Loucy (cell line): ENCODE measurements around the gene TRPM8.

Experiments used
- H2AFZ ChIP-seq: fragments of 200-600 bp; sonication (generic); 2 replicates; pipeline ENCODE4 v1.6.0; 2016; ENCODE audit warnings: antibody characterized with exemption, mild to moderate bottlenecking, low read length, moderate library complexity
- H3F3A ChIP-seq: fragments of 200-600 bp; 2 replicates; pipeline ENCODE4 v1.6.0; 2016; ENCODE audit warnings: antibody characterized with exemption, low read depth, mild to moderate bottlenecking
- H3K27me3 ChIP-seq: fragments of 200-600 bp; sonication (generic); 2 replicates; pipeline ENCODE4 v1.6.1; 2014; ENCODE audit warnings: low read length, mild to moderate bottlenecking; ENCODE audit not compliant: insufficient read depth, poor library complexity, severe bottlenecking
- H3K36me3 ChIP-seq: fragments of 200-600 bp; sonication (generic); 2 replicates; pipeline ENCODE4 v1.6.1; 2016; ENCODE audit warnings: low read length; ENCODE audit not compliant: insufficient read depth
- H3K4me1 ChIP-seq: fragments of 200-600 bp; sonication (generic); 2 replicates; pipeline ENCODE4 v1.5.1; 2014; ENCODE audit warnings: low read length, mild to moderate bottlenecking; ENCODE audit not compliant: insufficient read depth, poor library complexity, severe bottlenecking
- H3K4me2 ChIP-seq: fragments of 200-600 bp; sonication (generic); 2 replicates; pipeline ENCODE4 v1.6.0; 2014; ENCODE audit warnings: antibody characterized with exemption, low read length, low read depth, mild to moderate bottlenecking; ENCODE audit not compliant: poor library complexity, severe bottlenecking
- H3K4me3 ChIP-seq: fragments of 200-600 bp; sonication (generic); 2 replicates; pipeline ENCODE4 v1.5.1; 2014; ENCODE audit warnings: low read length, mild to moderate bottlenecking, mixed read lengths; ENCODE audit not compliant: poor library complexity, severe bottlenecking
- H3K79me2 ChIP-seq: fragments of 200-600 bp; sonication (generic); 2 replicates; pipeline ENCODE4 v1.6.1; 2014; ENCODE audit warnings: low read length; ENCODE audit not compliant: insufficient read depth
- H3K9ac ChIP-seq: fragments of 200-600 bp; sonication (generic); 2 replicates; pipeline ENCODE4 v1.6.0; 2014; ENCODE audit warnings: mild to moderate bottlenecking, low read depth, low read length, moderate library complexity; ENCODE audit not compliant: poor library complexity, severe bottlenecking
- H3K9me2 ChIP-seq: fragments of 200-600 bp; sonication (generic); replicated peaks from 2 replicates; pipeline ENCODE4 v1.6.1; 2016; ENCODE audit warnings: low read depth, low read length, mixed read lengths
- H3K9me3 ChIP-seq: fragments of 200-600 bp; sonication (generic); 2 replicates; pipeline ENCODE4 v1.6.1; 2014; ENCODE audit warnings: mild to moderate bottlenecking, antibody characterized with exemption, low read length, low read depth; ENCODE audit not compliant: insufficient read depth
- H4K20me1 ChIP-seq: fragments of 200-600 bp; sonication (generic); 2 replicates; pipeline ENCODE4 v1.6.0; 2014; ENCODE audit warnings: antibody characterized with exemption, low read length, mild to moderate bottlenecking; ENCODE audit not compliant: insufficient read depth, poor library complexity, severe bottlenecking
- EZH2phosphoT487 ChIP-seq: fragments of 200-600 bp; IDR thresholded peaks from 2 replicates; pipeline ENCODE4 v1.6.1; 2018; ENCODE audit warnings: antibody characterized with exemption, mild to moderate bottlenecking, moderate library complexity, borderline replicate concordance
- TF ChIP-seq, protein P1 (sequence below): fragments of 200-600 bp; sonication (generic); conservative IDR thresholded peaks from 2 replicates; pipeline ENCODE4 v1.5.1; 2014; ENCODE audit warnings: mild to moderate bottlenecking, antibody characterized with exemption, low read length

The TRPM8 gene

DNA sequence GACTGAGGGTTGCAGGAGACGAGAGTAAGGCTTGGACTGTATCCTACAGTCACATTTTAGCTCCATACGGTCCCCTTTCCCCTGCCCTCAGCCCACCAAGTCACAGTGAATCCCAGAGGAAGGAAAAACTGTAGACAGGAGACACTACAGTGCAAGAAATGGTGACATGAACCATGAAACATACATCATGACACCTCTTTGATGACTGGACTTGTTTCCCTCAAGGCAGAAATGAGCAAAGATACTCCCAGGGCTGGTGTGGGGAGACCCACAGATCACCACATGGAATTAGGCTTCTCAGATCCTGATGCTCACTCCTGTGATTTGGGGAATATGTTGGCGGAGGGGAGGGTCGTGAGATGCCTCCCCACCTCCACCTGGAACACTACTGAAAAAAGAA, 85.1 kb downstream of the TRPM8 start:
- Histone ChIP-seq H2AFZ (no peak overlapping the region), H3K4me2 (no peak overlapping the region), H3F3A (no peaks in the 10 kb centered on the region), H3K4me3 (no peak overlapping the region), H3K4me1 (peaks cover 5% of the 10 kb centered on the region), H3K79me2 (no peaks in the 10 kb centered on the region), H3K9me3 (no peaks in the 10 kb centered on the region), H3K9me2 (no peaks in the 10 kb centered on the region), H3K36me3 (no peaks in the 10 kb centered on the region), H4K20me1 (no peaks in the 10 kb centered on the region), H3K27me3 (no peaks in the 10 kb centered on the region), H3K9ac (no peak overlapping the region)
- TF ChIP-seq, protein P1, sequence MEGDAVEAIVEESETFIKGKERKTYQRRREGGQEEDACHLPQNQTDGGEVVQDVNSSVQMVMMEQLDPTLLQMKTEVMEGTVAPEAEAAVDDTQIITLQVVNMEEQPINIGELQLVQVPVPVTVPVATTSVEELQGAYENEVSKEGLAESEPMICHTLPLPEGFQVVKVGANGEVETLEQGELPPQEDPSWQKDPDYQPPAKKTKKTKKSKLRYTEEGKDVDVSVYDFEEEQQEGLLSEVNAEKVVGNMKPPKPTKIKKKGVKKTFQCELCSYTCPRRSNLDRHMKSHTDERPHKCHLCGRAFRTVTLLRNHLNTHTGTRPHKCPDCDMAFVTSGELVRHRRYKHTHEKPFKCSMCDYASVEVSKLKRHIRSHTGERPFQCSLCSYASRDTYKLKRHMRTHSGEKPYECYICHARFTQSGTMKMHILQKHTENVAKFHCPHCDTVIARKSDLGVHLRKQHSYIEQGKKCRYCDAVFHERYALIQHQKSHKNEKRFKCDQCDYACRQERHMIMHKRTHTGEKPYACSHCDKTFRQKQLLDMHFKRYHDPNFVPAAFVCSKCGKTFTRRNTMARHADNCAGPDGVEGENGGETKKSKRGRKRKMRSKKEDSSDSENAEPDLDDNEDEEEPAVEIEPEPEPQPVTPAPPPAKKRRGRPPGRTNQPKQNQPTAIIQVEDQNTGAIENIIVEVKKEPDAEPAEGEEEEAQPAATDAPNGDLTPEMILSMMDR = no peak
- no peak for TF ChIP-seq EZH2phosphoT487

DNA sequence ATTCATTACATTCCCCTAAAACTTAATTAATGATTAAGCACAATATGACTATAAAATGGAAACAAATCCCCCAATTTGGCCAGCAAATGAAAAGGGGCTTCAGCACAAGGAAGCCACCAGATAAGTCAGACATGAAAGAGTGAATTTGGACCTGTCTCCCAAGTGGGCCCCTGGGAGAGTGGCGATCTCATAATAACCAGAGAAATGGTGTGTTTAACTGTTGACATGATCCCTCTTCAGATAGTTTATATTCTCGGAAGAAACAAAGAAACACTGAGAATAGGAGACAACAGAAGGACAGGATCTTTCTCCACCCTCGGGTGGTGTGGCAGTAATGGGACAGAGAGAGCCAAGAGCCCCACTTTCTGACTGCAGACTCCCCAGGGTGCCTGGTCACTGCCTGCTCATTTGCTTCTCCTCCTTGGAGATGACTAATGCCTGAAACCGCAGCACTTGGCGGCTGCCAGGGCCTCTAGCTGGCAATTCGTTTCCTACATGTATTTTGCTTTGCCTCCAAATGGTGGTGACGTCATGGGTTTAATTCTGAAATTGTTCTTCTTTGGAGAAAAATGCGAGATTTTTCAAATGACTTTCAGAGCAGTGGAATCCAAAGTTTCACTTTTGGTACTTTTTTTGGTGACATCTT, 86.9 kb downstream of the TRPM8 start:
- Histone ChIP-seq H3K36me3 (no peaks in the 10 kb centered on the region), H4K20me1 (no peaks in the 10 kb centered on the region), H3F3A (no peaks in the 10 kb centered on the region), H3K4me1 (peaks cover 5% of the 10 kb centered on the region), H2AFZ (no peak overlapping the region), H3K9ac (no peak overlapping the region), H3K9me3 (no peaks in the 10 kb centered on the region), H3K9me2 (no peaks in the 10 kb centered on the region), H3K4me2 (no peak overlapping the region), H3K27me3 (no peaks in the 10 kb centered on the region), H3K79me2 (no peaks in the 10 kb centered on the region), H3K4me3 (no peak overlapping the region)
- no peak for TF ChIP-seq EZH2phosphoT487
- TF ChIP-seq, protein P1 = no peak

DNA sequence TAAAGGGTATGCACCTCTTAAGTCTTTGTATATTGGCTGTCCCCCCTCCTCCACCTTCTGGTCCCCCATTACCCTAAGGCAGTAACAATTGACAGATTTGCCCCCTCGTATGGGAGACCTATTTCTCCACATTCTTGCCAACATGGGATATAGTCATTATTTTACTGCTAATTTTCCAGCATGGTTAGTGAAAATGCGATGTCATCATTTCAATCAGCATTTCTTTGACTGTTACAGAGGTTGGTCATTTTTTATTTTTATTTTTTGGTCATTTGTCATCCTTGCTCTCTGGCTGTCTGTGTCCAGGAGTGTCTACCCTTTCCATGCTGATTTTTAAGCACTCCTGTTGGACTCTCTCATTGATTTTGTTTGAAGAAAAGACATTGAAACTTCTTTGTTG, 88.0 kb downstream of the TRPM8 start:
- Histone ChIP-seq H3K4me1 (peaks cover 5% of the 10 kb centered on the region), H3K4me3 (no peak overlapping the region), H3F3A (no peaks in the 10 kb centered on the region), H4K20me1 (no peaks in the 10 kb centered on the region), H3K36me3 (no peaks in the 10 kb centered on the region), H3K9me3 (no peaks in the 10 kb centered on the region), H3K79me2 (no peaks in the 10 kb centered on the region), H2AFZ (no peak overlapping the region), H3K9me2 (no peaks in the 10 kb centered on the region), H3K9ac (no peak overlapping the region), H3K27me3 (no peaks in the 10 kb centered on the region), H3K4me2 (no peak overlapping the region)
- TF ChIP-seq, protein P1 = no peak
- TF ChIP-seq EZH2phosphoT487 = no peak
